ENCODE measurements around the gene S100PBP. TPM values are rescaled to one million over a fixed set of nuclear protein-coding genes. Genes with fewer than 3 reads are reported as not detected.

S100PBP gene
- total and polyA plus RNA-seq, 9 of the 15 experiments (the other 6 are each of a cell fraction or from before 2014, with no cell fraction given): 22.9 to 60.2 (median 32.9) TPM

DNA sequence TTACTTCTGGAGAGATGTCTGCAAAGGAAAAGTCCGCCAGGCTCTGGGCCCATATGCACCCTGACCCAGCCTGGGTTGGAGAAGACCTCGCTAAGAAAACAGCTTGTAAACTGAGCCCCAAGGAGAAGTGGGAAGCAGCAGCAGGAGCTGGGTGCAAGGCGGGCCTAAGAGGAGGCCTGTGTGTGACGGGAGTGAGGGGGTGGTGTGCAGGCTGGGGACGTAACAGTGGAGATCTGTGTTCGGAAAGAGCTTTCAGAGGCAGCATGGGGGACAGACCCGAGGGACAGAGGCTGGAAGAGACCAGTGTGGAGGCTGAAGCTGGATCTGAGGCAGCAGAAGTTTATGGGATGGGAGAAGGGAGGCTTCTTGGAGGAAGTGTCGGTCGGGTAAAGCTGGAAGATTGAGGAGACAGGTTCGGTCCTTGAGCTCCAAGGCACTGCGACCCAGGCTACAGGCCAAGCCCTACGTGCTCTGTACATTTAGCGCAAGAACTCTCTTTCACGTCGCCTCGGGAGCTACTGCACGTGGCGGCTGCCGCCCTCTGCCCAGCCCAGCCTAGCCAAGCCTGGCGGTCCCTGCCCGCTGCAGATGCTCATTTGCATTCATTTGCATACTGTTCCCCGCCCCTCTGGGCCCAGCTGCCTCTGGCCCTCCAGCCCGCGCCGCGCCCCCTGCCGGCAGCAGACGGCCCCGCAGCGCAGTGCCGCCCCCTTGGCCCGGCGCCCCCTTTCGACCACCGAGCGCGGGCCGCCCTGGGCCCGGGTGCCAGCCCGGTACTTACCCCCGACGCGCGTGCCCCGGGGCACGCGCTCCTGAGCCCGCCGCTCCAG, 75.1 kb downstream of the S100PBP start (continued):
- TF ChIP-seq, protein P1, sequence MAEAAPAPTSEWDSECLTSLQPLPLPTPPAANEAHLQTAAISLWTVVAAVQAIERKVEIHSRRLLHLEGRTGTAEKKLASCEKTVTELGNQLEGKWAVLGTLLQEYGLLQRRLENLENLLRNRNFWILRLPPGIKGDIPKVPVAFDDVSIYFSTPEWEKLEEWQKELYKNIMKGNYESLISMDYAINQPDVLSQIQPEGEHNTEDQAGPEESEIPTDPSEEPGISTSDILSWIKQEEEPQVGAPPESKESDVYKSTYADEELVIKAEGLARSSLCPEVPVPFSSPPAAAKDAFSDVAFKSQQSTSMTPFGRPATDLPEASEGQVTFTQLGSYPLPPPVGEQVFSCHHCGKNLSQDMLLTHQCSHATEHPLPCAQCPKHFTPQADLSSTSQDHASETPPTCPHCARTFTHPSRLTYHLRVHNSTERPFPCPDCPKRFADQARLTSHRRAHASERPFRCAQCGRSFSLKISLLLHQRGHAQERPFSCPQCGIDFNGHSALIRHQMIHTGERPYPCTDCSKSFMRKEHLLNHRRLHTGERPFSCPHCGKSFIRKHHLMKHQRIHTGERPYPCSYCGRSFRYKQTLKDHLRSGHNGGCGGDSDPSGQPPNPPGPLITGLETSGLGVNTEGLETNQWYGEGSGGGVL (CRISPR knock-in tag; IDR thresholded peaks at IDR 0.05): no peak
- TF ChIP-seq FOXK1 (CRISPR knock-in tag; IDR thresholded peaks at IDR 0.05; ENCODE audit: borderline replicate concordance): no peak
- no peak for TF ChIP-seq MYNN (IDR thresholded peaks at IDR 0.05)
- no peak for TF ChIP-seq MYNN (CRISPR knock-in tag; IDR thresholded peaks at IDR 0.05)
- TF ChIP-seq, protein P2, sequence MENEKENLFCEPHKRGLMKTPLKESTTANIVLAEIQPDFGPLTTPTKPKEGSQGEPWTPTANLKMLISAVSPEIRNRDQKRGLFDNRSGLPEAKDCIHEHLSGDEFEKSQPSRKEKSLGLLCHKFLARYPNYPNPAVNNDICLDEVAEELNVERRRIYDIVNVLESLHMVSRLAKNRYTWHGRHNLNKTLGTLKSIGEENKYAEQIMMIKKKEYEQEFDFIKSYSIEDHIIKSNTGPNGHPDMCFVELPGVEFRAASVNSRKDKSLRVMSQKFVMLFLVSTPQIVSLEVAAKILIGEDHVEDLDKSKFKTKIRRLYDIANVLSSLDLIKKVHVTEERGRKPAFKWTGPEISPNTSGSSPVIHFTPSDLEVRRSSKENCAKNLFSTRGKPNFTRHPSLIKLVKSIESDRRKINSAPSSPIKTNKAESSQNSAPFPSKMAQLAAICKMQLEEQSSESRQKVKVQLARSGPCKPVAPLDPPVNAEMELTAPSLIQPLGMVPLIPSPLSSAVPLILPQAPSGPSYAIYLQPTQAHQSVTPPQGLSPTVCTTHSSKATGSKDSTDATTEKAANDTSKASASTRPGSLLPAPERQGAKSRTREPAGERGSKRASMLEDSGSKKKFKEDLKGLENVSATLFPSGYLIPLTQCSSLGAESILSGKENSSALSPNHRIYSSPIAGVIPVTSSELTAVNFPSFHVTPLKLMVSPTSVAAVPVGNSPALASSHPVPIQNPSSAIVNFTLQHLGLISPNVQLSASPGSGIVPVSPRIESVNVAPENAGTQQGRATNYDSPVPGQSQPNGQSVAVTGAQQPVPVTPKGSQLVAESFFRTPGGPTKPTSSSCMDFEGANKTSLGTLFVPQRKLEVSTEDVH (IDR thresholded peaks at IDR 0.05; ENCODE audit: low read depth, partially characterized antibody): no peak
- TF ChIP-seq DDX20 (tag; IDR thresholded peaks at IDR 0.05; ENCODE audit: low read depth): no peak
- TF ChIP-seq, protein P3, sequence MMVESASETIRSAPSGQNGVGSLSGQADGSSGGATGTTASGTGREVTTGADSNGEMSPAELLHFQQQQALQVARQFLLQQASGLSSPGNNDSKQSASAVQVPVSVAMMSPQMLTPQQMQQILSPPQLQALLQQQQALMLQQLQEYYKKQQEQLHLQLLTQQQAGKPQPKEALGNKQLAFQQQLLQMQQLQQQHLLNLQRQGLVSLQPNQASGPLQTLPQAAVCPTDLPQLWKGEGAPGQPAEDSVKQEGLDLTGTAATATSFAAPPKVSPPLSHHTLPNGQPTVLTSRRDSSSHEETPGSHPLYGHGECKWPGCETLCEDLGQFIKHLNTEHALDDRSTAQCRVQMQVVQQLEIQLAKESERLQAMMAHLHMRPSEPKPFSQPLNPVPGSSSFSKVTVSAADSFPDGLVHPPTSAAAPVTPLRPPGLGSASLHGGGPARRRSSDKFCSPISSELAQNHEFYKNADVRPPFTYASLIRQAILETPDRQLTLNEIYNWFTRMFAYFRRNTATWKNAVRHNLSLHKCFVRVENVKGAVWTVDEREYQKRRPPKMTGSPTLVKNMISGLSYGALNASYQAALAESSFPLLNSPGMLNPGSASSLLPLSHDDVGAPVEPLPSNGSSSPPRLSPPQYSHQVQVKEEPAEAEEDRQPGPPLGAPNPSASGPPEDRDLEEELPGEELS (CRISPR knock-in tag; IDR thresholded peaks at IDR 0.05; ENCODE audit: borderline replicate concordance): no peak
- no peak for TF ChIP-seq ZKSCAN3 (CRISPR knock-in tag; IDR thresholded peaks at IDR 0.05)
- TF ChIP-seq, protein P4, sequence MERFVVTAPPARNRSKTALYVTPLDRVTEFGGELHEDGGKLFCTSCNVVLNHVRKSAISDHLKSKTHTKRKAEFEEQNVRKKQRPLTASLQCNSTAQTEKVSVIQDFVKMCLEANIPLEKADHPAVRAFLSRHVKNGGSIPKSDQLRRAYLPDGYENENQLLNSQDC (CRISPR knock-in tag; IDR thresholded peaks at IDR 0.05): no peak
- TF ChIP-seq, protein P5, sequence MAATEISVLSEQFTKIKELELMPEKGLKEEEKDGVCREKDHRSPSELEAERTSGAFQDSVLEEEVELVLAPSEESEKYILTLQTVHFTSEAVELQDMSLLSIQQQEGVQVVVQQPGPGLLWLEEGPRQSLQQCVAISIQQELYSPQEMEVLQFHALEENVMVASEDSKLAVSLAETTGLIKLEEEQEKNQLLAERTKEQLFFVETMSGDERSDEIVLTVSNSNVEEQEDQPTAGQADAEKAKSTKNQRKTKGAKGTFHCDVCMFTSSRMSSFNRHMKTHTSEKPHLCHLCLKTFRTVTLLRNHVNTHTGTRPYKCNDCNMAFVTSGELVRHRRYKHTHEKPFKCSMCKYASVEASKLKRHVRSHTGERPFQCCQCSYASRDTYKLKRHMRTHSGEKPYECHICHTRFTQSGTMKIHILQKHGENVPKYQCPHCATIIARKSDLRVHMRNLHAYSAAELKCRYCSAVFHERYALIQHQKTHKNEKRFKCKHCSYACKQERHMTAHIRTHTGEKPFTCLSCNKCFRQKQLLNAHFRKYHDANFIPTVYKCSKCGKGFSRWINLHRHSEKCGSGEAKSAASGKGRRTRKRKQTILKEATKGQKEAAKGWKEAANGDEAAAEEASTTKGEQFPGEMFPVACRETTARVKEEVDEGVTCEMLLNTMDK (IDR thresholded peaks at IDR 0.05; ENCODE audit: borderline replicate concordance, insufficient read depth, low read depth, low read length, poor library complexity, severe bottlenecking): peak; percentile 97
- TF ChIP-seq, protein P6, sequence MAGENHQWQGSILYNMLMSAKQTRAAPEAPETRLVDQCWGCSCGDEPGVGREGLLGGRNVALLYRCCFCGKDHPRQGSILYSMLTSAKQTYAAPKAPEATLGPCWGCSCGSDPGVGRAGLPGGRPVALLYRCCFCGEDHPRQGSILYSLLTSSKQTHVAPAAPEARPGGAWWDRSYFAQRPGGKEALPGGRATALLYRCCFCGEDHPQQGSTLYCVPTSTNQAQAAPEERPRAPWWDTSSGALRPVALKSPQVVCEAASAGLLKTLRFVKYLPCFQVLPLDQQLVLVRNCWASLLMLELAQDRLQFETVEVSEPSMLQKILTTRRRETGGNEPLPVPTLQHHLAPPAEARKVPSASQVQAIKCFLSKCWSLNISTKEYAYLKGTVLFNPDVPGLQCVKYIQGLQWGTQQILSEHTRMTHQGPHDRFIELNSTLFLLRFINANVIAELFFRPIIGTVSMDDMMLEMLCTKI (IDR thresholded peaks at IDR 0.05; ENCODE audit: partially characterized antibody): no peak
- TF ChIP-seq ZNF124 (CRISPR knock-in tag; IDR thresholded peaks at IDR 0.05): no peak
- TF ChIP-seq, protein P7, sequence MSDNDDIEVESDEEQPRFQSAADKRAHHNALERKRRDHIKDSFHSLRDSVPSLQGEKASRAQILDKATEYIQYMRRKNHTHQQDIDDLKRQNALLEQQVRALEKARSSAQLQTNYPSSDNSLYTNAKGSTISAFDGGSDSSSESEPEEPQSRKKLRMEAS (CRISPR knock-in tag; IDR thresholded peaks at IDR 0.05): peak; percentile 40; the same call in 1 of the 2 replicates
- no peak for TF ChIP-seq ZNF316 (IDR thresholded peaks at IDR 0.05)
- no peak for TF ChIP-seq ZNF780A (CRISPR knock-in tag; IDR thresholded peaks at IDR 0.05)
- TF ChIP-seq SRF (CRISPR knock-in tag; IDR thresholded peaks at IDR 0.05): no peak

Measured in K562 (cell line).